Activated CD8-positive, alpha-beta memory T cell treated with anti-CD3 and anti-CD28 coated beads for 48 hours (primary cell): Measurements from ENCODE around the gene CYB5R4.
"Not testable (repeated sequence)": the region's sequence is repeated elsewhere in the genome, so short reads cannot be mapped to it uniquely, and the experiment has no call there.

ENCODE experiments used
- DNase-seq, 3 experiments: peaks; one replicate each; pipeline ENCODE4 v3.0.0-alpha.2; 2020; ENCODE audit warnings: low read depth in 2 of 3, low spot score in 2 of 3

Gene CYB5R4

GRCh38 chr6:83907623-83908390 lies 48.3 kb downstream of the CYB5R4 start:
- DNase-seq, result not testable (repeated sequence)

- DNase-seq, result no peak
Observed at GRCh38 chr6:83908813-83909212, 49.3 kb downstream of the CYB5R4 start.

- DNase-seq, result no peak
Observed at GRCh38 chr6:83911278-83911677, 51.8 kb downstream of the CYB5R4 start.

GRCh38 chr6:83914953-83915352 lies 55.5 kb downstream of the CYB5R4 start:
- no peak for DNase-seq

GRCh38 chr6:83917001-83917400 lies 57.5 kb downstream of the CYB5R4 start:
- DNase-seq, result no peak

GRCh38 chr6:83920017-83920416 lies 60.5 kb downstream of the CYB5R4 start:
- no peak for DNase-seq

GRCh38 chr6:83921315-83921714 lies 61.8 kb downstream of the CYB5R4 start:
- DNase-seq, result no peak

GRCh38 chr6:83927470-83927869 lies 68.0 kb downstream of the CYB5R4 start:
- DNase-seq, result no peak

GRCh38 chr6:83928286-83928685 lies 68.8 kb downstream of the CYB5R4 start:
- DNase-seq, result no peak

GRCh38 chr6:83946201-83946833 lies 86.8 kb downstream of the CYB5R4 start:
- DNase-seq, result not testable (repeated sequence)

- DNase-seq, result not testable (repeated sequence)
Observed at GRCh38 chr6:83947983-83948382, 88.5 kb downstream of the CYB5R4 start.

- no peak for DNase-seq
Observed at GRCh38 chr6:83948851-83949250, 89.4 kb downstream of the CYB5R4 start.

GRCh38 chr6:83951423-83951822 lies 91.9 kb downstream of the CYB5R4 start:
- DNase-seq, result not testable (repeated sequence)

- no peak for DNase-seq
Observed at GRCh38 chr6:83952830-83953229, 93.3 kb downstream of the CYB5R4 start.

- no peak for DNase-seq
Observed at GRCh38 chr6:83954371-83954770, 94.9 kb downstream of the CYB5R4 start.

GRCh38 chr6:83958241-83958685 lies 98.8 kb downstream of the CYB5R4 start:
- DNase-seq, result no peak

- no peak for DNase-seq
Observed at GRCh38 chr6:83960664-83961063, 101.2 kb downstream of the CYB5R4 start.

- DNase-seq, result no peak
Observed at GRCh38 chr6:83962582-83962981, 103.1 kb downstream of the CYB5R4 start.

GRCh38 chr6:83966539-83966938 lies 107.0 kb downstream of the CYB5R4 start:
- DNase-seq, result no peak

- no peak for DNase-seq
Observed at GRCh38 chr6:83970582-83970981, 111.1 kb downstream of the CYB5R4 start.

- DNase-seq, result no peak
Observed at GRCh38 chr6:83974409-83975050, 115.0 kb downstream of the CYB5R4 start.
